NCI-H146 treated with DMSO at 0.1 percent for 48 hours (cell line): ENCODE results near the gene KRT4.
A peak's percentile ranks its signal among the peaks of the same experiment; 100 is the strongest.
"Not testable (repeated sequence)": the region's sequence is repeated elsewhere in the genome, so short reads cannot be mapped to it uniquely, and the experiment has no call there.

Source experiments
- DNase-seq: peaks from one replicate; lab custom pipeline; 2025; ENCODE audit not compliant: unreplicated experiment; lab: John Stamatoyannopoulos, UW

Gene KRT4

GRCh38 chr12:52813885-52814709, at the start of gene KRT4:
Gene KRT4, minus strand, starts transcription at chr12:52814116. Its CDS starts 58 bp downstream, at chr12:52814058.
- no peak for DNase-seq

- DNase-seq, result no peak
Measured at GRCh38 chr12:52862023-52862422, 48.1 kb upstream of the KRT4 start.

- DNase-seq, result no peak
Measured at GRCh38 chr12:52861511-52861910, 47.6 kb upstream of the KRT4 start.

GRCh38 chr12:52860102-52860823, 46.3 kb upstream of the KRT4 start:
- no peak for DNase-seq

GRCh38 chr12:52857500-52857899, 43.6 kb upstream of the KRT4 start:
- no peak for DNase-seq

GRCh38 chr12:52856787-52857186, 42.9 kb upstream of the KRT4 start:
- no peak for DNase-seq

- not testable (repeated sequence) for DNase-seq
Measured at GRCh38 chr12:52856077-52856476, 42.2 kb upstream of the KRT4 start.

- DNase-seq, result no peak
Measured at GRCh38 chr12:52851787-52852186, 37.9 kb upstream of the KRT4 start.

- no peak for DNase-seq
Measured at GRCh38 chr12:52850681-52851080, 36.8 kb upstream of the KRT4 start.

GRCh38 chr12:52849511-52849910, 35.6 kb upstream of the KRT4 start:
- no peak for DNase-seq

GRCh38 chr12:52848661-52849255, 34.8 kb upstream of the KRT4 start, which contains the start of gene KRT78:
Gene KRT78, minus strand, starts transcription at chr12:52848994. Its CDS starts 64 bp downstream, at chr12:52848930.
- no peak for DNase-seq

- DNase-seq, result no peak
Measured at GRCh38 chr12:52847335-52848102, 33.6 kb upstream of the KRT4 start.

GRCh38 chr12:52846356-52846970, 32.5 kb upstream of the KRT4 start:
- no peak for DNase-seq

GRCh38 chr12:52845946-52846345, 32.0 kb upstream of the KRT4 start:
- DNase-seq, result no peak

GRCh38 chr12:52844386-52844785, 30.5 kb upstream of the KRT4 start:
- no peak for DNase-seq

GRCh38 chr12:52839436-52840105, 25.7 kb upstream of the KRT4 start:
- DNase-seq, result no peak

GRCh38 chr12:52838609-52839435, 24.9 kb upstream of the KRT4 start:
- DNase-seq, result peak; percentile 75

- no peak for DNase-seq
Measured at GRCh38 chr12:52837781-52838608, 24.1 kb upstream of the KRT4 start.
